GM12872 (cell line): ENCODE data around the gene FAM53B.

Experiments
- CTCF ChIP-seq: IDR thresholded peaks from 3 replicates; pipeline ENCODE4 v1.5.1; 2011; ENCODE audit warnings: low read depth, mild to moderate bottlenecking, low read length, moderate library complexity; ENCODE audit not compliant: insufficient read depth

The FAM53B gene

GRCh38 chr10:124586142-124586541 is 158.0 kb downstream of the FAM53B start:
- no peak for TF ChIP-seq CTCF

GRCh38 chr10:124579011-124579399 is 165.2 kb downstream of the FAM53B start:
- no peak for TF ChIP-seq CTCF

- TF ChIP-seq CTCF: no peak
Observed at GRCh38 chr10:124578231-124579010, 165.8 kb downstream of the FAM53B start.

GRCh38 chr10:124577651-124578050 is 166.5 kb downstream of the FAM53B start:
- TF ChIP-seq CTCF: no peak

GRCh38 chr10:124576526-124577420 is 167.4 kb downstream of the FAM53B start:
- TF ChIP-seq CTCF: no peak

- TF ChIP-seq CTCF: no peak
Observed at GRCh38 chr10:124575107-124576035, 168.8 kb downstream of the FAM53B start.

- TF ChIP-seq CTCF: no peak
Observed at GRCh38 chr10:124574456-124575070, 169.6 kb downstream of the FAM53B start.
